Natural killer cell (primary cell): ENCODE data around the gene DNA2. TPM values are rescaled to one million over a fixed set of nuclear protein-coding genes. Genes with fewer than 3 reads are reported as not detected.
"Not testable (repeated sequence)": the region's sequence is repeated elsewhere in the genome, so short reads cannot be mapped to it uniquely, and the experiment has no call there.

Experiments used
- ATAC-seq, 3 donors: fragments of 150-1000 bp in 2 of 3; fragments of 200-7000 bp in 1 of 3; cut with Tn5 transposase; 1 replicate in 1 of 3; 2 replicates in 2 of 3; pipeline ENCODE4 v1.10.0; 2021; ENCODE audit warnings: mild to moderate bottlenecking in 2 of 3, moderate library complexity in 2 of 3
- DNase-seq, 2 donors: peaks; one replicate each; pipeline versions ENCODE4 v3.0.0 to v3.0.0-alpha.2; 2013 to 2021; ENCODE audit warnings: mixed read lengths in 1 of 2
- H3K27ac ChIP-seq: one replicate; pipeline ENCODE4 v1.5.1; 2013; ENCODE audit warnings: mild to moderate bottlenecking, low read length
- H3K27me3 ChIP-seq: one replicate; pipeline ENCODE4 v1.6.1; 2013; ENCODE audit warnings: low read length; ENCODE audit not compliant: control insufficient read depth, insufficient read depth
- H3K36me3 ChIP-seq: one replicate; pipeline ENCODE4 v1.6.1; 2013; ENCODE audit warnings: low read length; ENCODE audit not compliant: control insufficient read depth, insufficient read depth
- H3K4me1 ChIP-seq: one replicate; pipeline ENCODE4 v1.6.1; 2013; ENCODE audit warnings: low read length; ENCODE audit not compliant: control insufficient read depth, insufficient read depth
- H3K4me3 ChIP-seq: one replicate; pipeline ENCODE4 v1.5.1; 2013; ENCODE audit warnings: low read length
- H3K9me3 ChIP-seq: one replicate; pipeline ENCODE4 v1.6.1; 2013; ENCODE audit warnings: low read length; ENCODE audit not compliant: control insufficient read depth, insufficient read depth
- H3K27ac Mint-ChIP-seq, 2 donors: one replicate each; pipeline ENCODE4 v1.8.0; 2022; ENCODE audit warnings: mild to moderate bottlenecking in 2 of 2, mixed read lengths in 2 of 2, moderate library complexity in 1 of 2
- H3K27me3 Mint-ChIP-seq, 2 donors: one replicate each; pipeline ENCODE4 v1.8.0; 2022; ENCODE audit warnings: low read depth in 2 of 2, mixed read lengths in 2 of 2
- H3K36me3 Mint-ChIP-seq: one replicate; pipeline ENCODE4 v1.8.0; 2022; ENCODE audit warnings: mixed read lengths
- H3K4me1 Mint-ChIP-seq, 2 donors: one replicate each; pipeline ENCODE4 v1.8.0; 2022; ENCODE audit warnings: mixed read lengths in 2 of 2
- H3K4me3 Mint-ChIP-seq: one replicate; pipeline ENCODE4 v1.8.0; 2022; ENCODE audit warnings: mild to moderate bottlenecking, moderate library complexity, mixed read lengths
- H3K9me3 Mint-ChIP-seq, 2 donors: one replicate each; pipeline ENCODE4 v1.8.0; 2022; ENCODE audit warnings: mixed read lengths in 2 of 2
- CTCF ChIP-seq: fragments of 200-600 bp; IDR thresholded peaks from one replicate; pipeline ENCODE4 v1.8.0; 2022; ENCODE audit warnings: antibody characterized with exemption
- WGBS: methylation state at CpG from one replicate; pipeline ENCODE4 v1.1.7; 2013; ENCODE audit warnings: missing lambda C conversion rate; ENCODE audit not compliant: insufficient coverage; 5-methylcytosine and 5-hydroxymethylcytosine counted together
- intact Hi-C: fragments of 100-400 bp; cut with micrococcal nuclease; formaldehyde crosslinking; loops from one replicate; pipeline ENCODE4 v1.14.2; 2022
- total RNA-seq, 4 donors: library from RNA; stranded (reverse); fragments of 120-200 nt in 1 of 4; gene quantifications; one replicate each; pipeline versions ENCODE4 v1.2.3 to v1.2.4, GENCODE V29; 2013 to 2022

The DNA2 gene
- total RNA-seq, 3 donors from 2014 or later (not counting 1 experiment from before 2014, with no cell fraction given): 7.7 to 9.9 (median 8.6) TPM

DNA sequence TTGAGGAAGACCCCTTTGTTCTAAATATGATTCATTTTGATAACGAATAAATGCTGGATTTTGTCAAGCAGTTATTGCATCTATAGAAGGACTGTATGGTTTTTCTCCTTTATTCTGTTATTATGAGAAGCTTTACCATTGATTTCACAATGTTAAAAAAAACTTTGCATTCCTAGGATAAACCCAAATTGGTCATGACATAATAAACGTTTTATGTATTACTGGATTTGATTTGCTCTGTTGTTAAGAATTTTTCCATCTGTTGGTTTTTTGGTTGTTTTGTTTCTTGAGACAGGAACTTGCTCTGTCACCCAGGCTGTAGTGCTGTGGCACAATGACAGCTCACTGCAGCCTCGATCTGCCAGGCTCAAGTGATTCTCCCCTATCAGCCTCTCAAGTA lies 2.2 kb upstream of the DNA2 start:
- no peak for DNase-seq
- Mint-ChIP-seq H3K9me3 (no peaks in the 10 kb centered on the region), H3K36me3 (no peaks in the 10 kb centered on the region), H3K4me1 (peaks cover 16 to 19% of the 10 kb centered on the region in 2 donors), H3K4me3 (peak overlapping the region; percentile 1), H3K27ac (no peak overlapping the region), H3K27me3 (no peaks in the 10 kb centered on the region)
- H3K4me3 ChIP-seq: no peak overlapping the region
- H3K36me3 ChIP-seq: no peaks in the 10 kb centered on the region
- peaks cover 7% of the 10 kb centered on the region for H3K4me1 ChIP-seq
- H3K27me3 ChIP-seq: no peaks in the 10 kb centered on the region
- H3K9me3 ChIP-seq: no peaks in the 10 kb centered on the region
- no peak for ATAC-seq
- 81% methylated on average over 3 of the region's 3 CpGs for WGBS
- no peak overlapping the region for H3K27ac ChIP-seq
- intact Hi-C loops: no loop called here
- no peak for TF ChIP-seq CTCF

DNA sequence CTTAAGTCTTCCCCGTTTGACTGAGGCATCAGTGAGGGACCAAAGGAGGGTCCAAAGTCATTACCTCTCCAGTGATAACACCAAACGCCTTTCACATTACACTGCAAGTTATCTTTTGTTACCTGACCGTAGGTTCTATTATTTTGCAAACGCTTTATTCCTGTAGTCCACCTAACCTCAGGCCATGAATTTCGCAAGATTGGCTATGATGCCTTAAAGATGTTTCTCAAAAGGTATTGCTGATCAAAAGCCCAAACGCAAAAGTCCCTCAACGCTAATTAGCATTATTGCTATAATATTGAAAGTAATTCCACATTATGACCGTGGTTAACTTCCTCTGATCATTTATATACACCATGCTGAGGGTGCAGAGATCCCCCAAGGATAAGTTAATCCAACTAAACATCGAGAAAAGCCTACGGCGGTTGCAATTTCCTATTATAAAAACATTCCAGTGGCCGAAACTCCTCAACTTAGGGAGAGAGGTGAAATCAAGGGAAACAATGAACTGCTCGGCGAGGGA lies 649 bp downstream of the DNA2 start:
- Mint-ChIP-seq H3K4me1 (peaks cover 16 to 19% of the 10 kb centered on the region in 2 donors), H3K27ac (peak overlapping the region; percentile 68 to 87), H3K36me3 (no peaks in the 10 kb centered on the region), H3K4me3 (peak overlapping the region; percentile 98), H3K9me3 (no peaks in the 10 kb centered on the region), H3K27me3 (no peaks in the 10 kb centered on the region)
- H3K4me3 ChIP-seq: peak overlapping the region; percentile 78
- no peaks in the 10 kb centered on the region for H3K9me3 ChIP-seq
- no peak for DNase-seq
- H3K27ac ChIP-seq: no peak overlapping the region
- peaks cover 7% of the 10 kb centered on the region for H3K4me1 ChIP-seq
- no peaks in the 10 kb centered on the region for H3K27me3 ChIP-seq
- WGBS: 5% methylated on average over 8 of the region's 14 CpGs
- TF ChIP-seq CTCF: no peak
- no peaks in the 10 kb centered on the region for H3K36me3 ChIP-seq
- intact Hi-C loops: no loop called here
- ATAC-seq: no peak

GRCh38 chr10:68470300-68470699 lies 1.5 kb downstream of the DNA2 start:
- H3K4me1 ChIP-seq: peaks cover 7% of the 10 kb centered on the region
- ATAC-seq (no peak), DNase-seq (no peak)
- Mint-ChIP-seq H3K27me3 (no peaks in the 10 kb centered on the region), H3K36me3 (no peaks in the 10 kb centered on the region), H3K4me1 (peaks cover 16 to 19% of the 10 kb centered on the region in 2 donors), H3K9me3 (no peaks in the 10 kb centered on the region), H3K4me3 (peak overlapping the region; percentile 98), H3K27ac (no peak overlapping the region)
- H3K4me3 ChIP-seq: no peak overlapping the region
- H3K27me3 ChIP-seq: no peaks in the 10 kb centered on the region
- 87% methylated on average over 3 of the region's 6 CpGs for WGBS
- TF ChIP-seq CTCF: no peak
- no peak overlapping the region for H3K27ac ChIP-seq
- H3K9me3 ChIP-seq: no peaks in the 10 kb centered on the region
- intact Hi-C loops: no loop called here
- H3K36me3 ChIP-seq: no peaks in the 10 kb centered on the region

DNA sequence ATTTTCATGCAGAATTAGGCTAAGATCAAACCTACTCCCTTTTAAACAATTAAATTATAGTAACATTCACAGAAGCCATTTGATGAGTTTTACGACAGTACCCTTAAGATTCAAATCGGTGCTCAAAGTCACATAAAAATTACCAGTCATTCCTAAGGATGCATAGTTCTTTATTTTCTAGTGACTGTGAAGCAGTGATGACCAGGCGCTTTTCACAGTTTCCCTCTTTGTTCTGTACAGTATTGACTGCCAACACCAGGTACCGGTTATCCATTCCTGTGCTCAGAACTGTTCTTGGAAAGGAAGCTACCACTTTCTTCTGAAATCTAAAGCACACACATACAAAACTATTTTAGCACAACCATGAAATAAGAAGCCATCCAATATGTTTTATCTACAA lies 1.9 kb downstream of the DNA2 start:
- DNase-seq (no peak), ATAC-seq (no peak)
- Mint-ChIP-seq H3K4me1 (peaks cover 16 to 19% of the 10 kb centered on the region in 2 donors), H3K4me3 (peak overlapping the region; percentile 98), H3K36me3 (no peaks in the 10 kb centered on the region), H3K9me3 (no peaks in the 10 kb centered on the region), H3K27me3 (no peaks in the 10 kb centered on the region), H3K27ac (no peak overlapping the region)
- 94% methylated on average over 4 of the region's 4 CpGs for WGBS
- TF ChIP-seq CTCF: no peak
- no peak overlapping the region for H3K27ac ChIP-seq
- H3K27me3 ChIP-seq: no peaks in the 10 kb centered on the region
- H3K4me1 ChIP-seq: peaks cover 7% of the 10 kb centered on the region
- no peak overlapping the region for H3K4me3 ChIP-seq
- intact Hi-C loops: no loop called here
- no peaks in the 10 kb centered on the region for H3K36me3 ChIP-seq
- H3K9me3 ChIP-seq: no peaks in the 10 kb centered on the region

DNA sequence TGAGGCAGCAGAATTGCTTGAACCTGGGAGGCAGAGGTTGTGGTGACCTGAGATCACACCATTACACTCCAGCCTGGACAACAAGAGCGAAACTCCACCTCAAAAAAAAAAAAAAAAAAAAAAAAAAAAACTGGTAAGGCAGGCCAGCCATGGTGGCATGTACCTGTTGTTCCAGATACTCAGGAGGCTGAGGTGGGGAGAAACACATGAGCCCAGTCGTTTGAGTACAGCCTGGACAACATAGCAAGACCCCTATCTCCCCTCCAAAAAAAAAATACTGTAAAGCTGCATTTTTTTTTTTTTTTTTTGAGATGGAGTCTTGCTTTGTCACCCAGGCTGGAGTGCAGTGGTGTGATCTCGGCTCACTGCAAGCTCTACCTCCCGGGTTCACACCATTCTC lies 7.0 kb downstream of the DNA2 start:
- H3K4me1 Mint-ChIP-seq: not testable (repeated sequence)

More for the DNA sequence above, 7.0 kb downstream of the DNA2 start:
- H3K36me3 ChIP-seq, intact Hi-C loops, H3K27me3 Mint-ChIP-seq, H3K4me3 ChIP-seq, H3K9me3 ChIP-seq, H3K27me3 ChIP-seq, H3K27ac Mint-ChIP-seq, H3K4me3 Mint-ChIP-seq, H3K9me3 Mint-ChIP-seq, H3K36me3 Mint-ChIP-seq, H3K27ac ChIP-seq, H3K4me1 ChIP-seq, DNase-seq, ATAC-seq: not testable (repeated sequence)
- WGBS: 88% methylated on average over 3 of the region's 4 CpGs
